HEK293T (cell line): ENCODE measurements around the gene CARD19.

ENCODE experiments used
- CTCF ChIA-PET: fragments of 350-600 bp; formaldehyde crosslinking; extraction: SDS; loops from one replicate; lab custom pipeline; 2021; ENCODE audit warnings: antibody characterized with exemption, inconsistent platforms; lab: Yijun Ruan, JAX
- POLR2A ChIA-PET: fragments of 350-600 bp; formaldehyde crosslinking; extraction: SDS; loops from one replicate; lab custom pipeline; 2020; ENCODE audit warnings: antibody characterized with exemption, inconsistent platforms; lab: Yijun Ruan, JAX
- DNase-seq: peaks from one replicate; pipeline ENCODE4 v3.0.0; 2012; ENCODE audit warnings: mixed read lengths; ENCODE audit errors: extremely low spot score
- ARNT ChIP-seq: fragments of 450-650 bp; IDR thresholded peaks from 2 replicates; pipeline ENCODE4 v1.6.1; 2017; ENCODE audit warnings: mild to moderate bottlenecking
- BHLHE40 ChIP-seq: fragments of 450-650 bp; IDR thresholded peaks from 2 replicates; pipeline ENCODE4 v1.6.1; 2016; ENCODE audit warnings: mild to moderate bottlenecking, moderate library complexity, borderline replicate concordance
- CTBP1 ChIP-seq: fragments of 450-650 bp; IDR thresholded peaks from 2 replicates; pipeline ENCODE4 v1.6.1; 2016; ENCODE audit warnings: borderline replicate concordance
- ELF4 ChIP-seq: fragments of 450-650 bp; IDR thresholded peaks from 2 replicates; pipeline ENCODE4 v1.6.1; 2017; ENCODE audit warnings: antibody characterized with exemption
- FOXA1 ChIP-seq: fragments of 450-650 bp; IDR thresholded peaks from 2 replicates; pipeline ENCODE4 v1.6.1; 2016; ENCODE audit warnings: mild to moderate bottlenecking
- FOXK2 ChIP-seq: fragments of 450-650 bp; IDR thresholded peaks from 2 replicates; pipeline ENCODE4 v1.6.1; 2016; ENCODE audit warnings: mild to moderate bottlenecking
- FOXM1 ChIP-seq: fragments of 450-650 bp; IDR thresholded peaks from 2 replicates; pipeline ENCODE4 v1.6.1; 2017; ENCODE audit warnings: mild to moderate bottlenecking, borderline replicate concordance
- HDGF ChIP-seq: fragments of 450-650 bp; IDR thresholded peaks from 2 replicates; pipeline ENCODE4 v1.6.1; 2017; ENCODE audit warnings: antibody characterized with exemption, borderline replicate concordance
- L3MBTL2 ChIP-seq: fragments of 450-650 bp; conservative IDR thresholded peaks from 2 replicates; pipeline ENCODE4 v1.6.1; 2016; ENCODE audit warnings: mild to moderate bottlenecking
- LEF1 ChIP-seq: fragments of 450-650 bp; IDR thresholded peaks from 2 replicates; pipeline ENCODE4 v1.6.1; 2017; ENCODE audit warnings: mild to moderate bottlenecking, borderline replicate concordance
- NFRKB ChIP-seq: fragments of 450-650 bp; IDR thresholded peaks from 2 replicates; pipeline ENCODE4 v1.6.1; 2016; ENCODE audit warnings: mild to moderate bottlenecking, moderate library complexity
- SP1 ChIP-seq: fragments of 450-650 bp; IDR thresholded peaks from 2 replicates; pipeline ENCODE4 v1.6.1; 2017
- SUZ12 ChIP-seq: fragments of 450-650 bp; IDR thresholded peaks from 2 replicates; pipeline ENCODE4 v1.6.1; 2016; ENCODE audit warnings: mild to moderate bottlenecking
- TARDBP ChIP-seq: fragments of 450-650 bp; IDR thresholded peaks from 2 replicates; pipeline ENCODE4 v1.6.1; 2016
- ZNF384 ChIP-seq: fragments of 450-650 bp; IDR thresholded peaks from 2 replicates; pipeline ENCODE4 v1.6.1; 2016
- TF ChIP-seq, protein P1 (sequence below): fragments of 450-650 bp; IDR thresholded peaks from 2 replicates; pipeline ENCODE4 v1.6.1; 2016

The CARD19 gene

GRCh38 chr9:93052791-93053540 lies 43.1 kb upstream of the CARD19 start:
- CTCF ChIA-PET: no interaction called here

GRCh38 chr9:93053781-93054331 lies 42.2 kb upstream of the CARD19 start:
- DNase-seq: no peak
- ChIA-PET POLR2A (no interaction called here), CTCF (no interaction called here)
- TF ChIP-seq HDGF: no peak
- TF ChIP-seq FOXM1: no peak

More at GRCh38 chr9:93052791-93053540, 43.1 kb upstream of the CARD19 start:
- TF ChIP-seq FOXM1 (no peak), NFRKB (no peak), SP1 (no peak), ZNF384 (no peak), SUZ12 (no peak), HDGF (no peak), TARDBP (no peak), LEF1 (no peak), ELF4 (no peak), FOXK2 (no peak), L3MBTL2 (no peak)
- TF ChIP-seq, protein P1, sequence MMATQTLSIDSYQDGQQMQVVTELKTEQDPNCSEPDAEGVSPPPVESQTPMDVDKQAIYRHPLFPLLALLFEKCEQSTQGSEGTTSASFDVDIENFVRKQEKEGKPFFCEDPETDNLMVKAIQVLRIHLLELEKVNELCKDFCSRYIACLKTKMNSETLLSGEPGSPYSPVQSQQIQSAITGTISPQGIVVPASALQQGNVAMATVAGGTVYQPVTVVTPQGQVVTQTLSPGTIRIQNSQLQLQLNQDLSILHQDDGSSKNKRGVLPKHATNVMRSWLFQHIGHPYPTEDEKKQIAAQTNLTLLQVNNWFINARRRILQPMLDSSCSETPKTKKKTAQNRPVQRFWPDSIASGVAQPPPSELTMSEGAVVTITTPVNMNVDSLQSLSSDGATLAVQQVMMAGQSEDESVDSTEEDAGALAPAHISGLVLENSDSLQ: no peak
- DNase-seq: no peak
- POLR2A ChIA-PET: no interaction called here

- TF ChIP-seq TARDBP: no peak
- TF ChIP-seq ZNF384: no peak
- TF ChIP-seq FOXK2: no peak
- no peak for TF ChIP-seq BHLHE40
- TF ChIP-seq ARNT: no peak
- no peak for TF ChIP-seq L3MBTL2
- TF ChIP-seq HDGF: no peak
- no peak for TF ChIP-seq SP1
- TF ChIP-seq SUZ12: no peak
- no peak for TF ChIP-seq LEF1
- no peak for TF ChIP-seq FOXM1
- TF ChIP-seq NFRKB: no peak
- TF ChIP-seq CTBP1: no peak
- TF ChIP-seq, protein P1: no peak
- no peak for TF ChIP-seq ELF4
- ChIA-PET CTCF (no interaction called here), POLR2A (interaction anchor here (1.6 kb wide), 1 partner anchor 40 kb away, joined by 5 read pairs; the partner anchor contains the start of gene CARD19)
- no peak for DNase-seq
Observed at GRCh38 chr9:93054758-93055704, 41.0 kb upstream of the CARD19 start.

DNA sequence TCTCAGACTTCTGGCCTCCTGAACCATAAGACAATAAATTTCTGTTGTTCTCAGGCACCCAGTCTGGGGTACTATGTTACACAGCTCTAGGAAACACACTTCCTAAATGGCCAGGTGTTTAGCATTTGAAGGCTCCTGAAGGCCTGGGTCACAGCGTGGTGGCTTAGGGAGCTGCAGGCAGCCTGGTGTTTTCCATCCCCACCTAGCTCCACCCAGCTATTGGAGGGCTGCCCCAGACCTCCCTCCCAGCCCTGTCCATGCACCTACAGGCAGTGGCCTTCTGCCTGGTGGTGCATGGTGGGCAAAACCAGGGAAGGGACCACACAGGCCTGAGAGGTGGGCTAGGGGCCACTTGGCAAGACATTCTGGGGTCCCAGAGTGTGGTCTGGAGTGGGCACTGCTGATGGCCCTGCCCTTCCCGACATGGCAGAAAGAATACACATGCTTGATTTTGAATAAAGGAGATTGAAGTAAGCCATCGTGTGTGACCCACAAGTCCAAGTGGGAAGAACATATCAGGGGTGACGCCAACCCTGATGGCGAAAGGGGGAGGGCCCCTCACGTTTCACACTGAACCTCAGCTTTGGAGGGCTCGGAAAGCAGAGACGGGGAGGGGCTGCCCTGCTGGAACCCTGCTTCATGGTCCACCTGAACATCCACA lies 38.8 kb upstream of the CARD19 start:
- TF ChIP-seq CTBP1 (no peak), TARDBP (no peak), BHLHE40 (no peak), LEF1 (no peak), SP1 (no peak), NFRKB (no peak)
- ChIA-PET CTCF (no interaction called here), POLR2A (no interaction called here)
- no peak for DNase-seq

- CTCF ChIA-PET: no interaction called here
- POLR2A ChIA-PET: no interaction called here
- no peak for DNase-seq
- no peak for TF ChIP-seq NFRKB
- TF ChIP-seq, protein P1: no peak
- no peak for TF ChIP-seq ZNF384
- no peak for TF ChIP-seq BHLHE40
- TF ChIP-seq SUZ12: no peak
- no peak for TF ChIP-seq TARDBP
- no peak for TF ChIP-seq FOXA1
- TF ChIP-seq LEF1: no peak
- no peak for TF ChIP-seq ELF4
- no peak for TF ChIP-seq FOXM1
- TF ChIP-seq L3MBTL2: no peak
- no peak for TF ChIP-seq HDGF
- no peak for TF ChIP-seq CTBP1
- no peak for TF ChIP-seq SP1
- TF ChIP-seq ARNT: no peak
Observed at GRCh38 chr9:93057703-93058354, 38.2 kb upstream of the CARD19 start.
